DMS153 treated with DMSO at 0.1 percent for 48 hours (cell line): Measurements from ENCODE around the gene ATP8B3.
"Not testable (repeated sequence)": the region's sequence is repeated elsewhere in the genome, so short reads cannot be mapped to it uniquely, and the experiment has no call there.

Experiments used
- DNase-seq: peaks from one replicate; lab custom pipeline; 2025; ENCODE audit not compliant: unreplicated experiment; lab: John Stamatoyannopoulos, UW

ATP8B3 gene

GRCh38 chr19:1774989-1775772 lies 36.9 kb downstream of the ATP8B3 start:
- DNase-seq: no peak

GRCh38 chr19:1773184-1773583 lies 38.9 kb downstream of the ATP8B3 start:
- no peak for DNase-seq

- no peak for DNase-seq
Observed at GRCh38 chr19:1770866-1771576, 41.1 kb downstream of the ATP8B3 start.

GRCh38 chr19:1769645-1769985 lies 42.5 kb downstream of the ATP8B3 start:
- DNase-seq: no peak

- DNase-seq: no peak
Observed at GRCh38 chr19:1768918-1769644, 43.0 kb downstream of the ATP8B3 start.

GRCh38 chr19:1768248-1768647 lies 43.8 kb downstream of the ATP8B3 start:
- no peak for DNase-seq

- DNase-seq: no peak
Observed at GRCh38 chr19:1767464-1767933, 44.6 kb downstream of the ATP8B3 start.

- no peak for DNase-seq
Observed at GRCh38 chr19:1766800-1767352, 45.2 kb downstream of the ATP8B3 start.

- DNase-seq: no peak
Observed at GRCh38 chr19:1765904-1766799, 45.9 kb downstream of the ATP8B3 start.

- DNase-seq: no peak
Observed at GRCh38 chr19:1765232-1765903, 46.7 kb downstream of the ATP8B3 start.

GRCh38 chr19:1764729-1765128 lies 47.3 kb downstream of the ATP8B3 start:
- no peak for DNase-seq

GRCh38 chr19:1763648-1764639 lies 48.1 kb downstream of the ATP8B3 start:
- no peak for DNase-seq

GRCh38 chr19:1762243-1763117 lies 49.6 kb downstream of the ATP8B3 start:
- no peak for DNase-seq

- no peak for DNase-seq
Observed at GRCh38 chr19:1761528-1762242, 50.4 kb downstream of the ATP8B3 start.

GRCh38 chr19:1760786-1761527 lies 51.1 kb downstream of the ATP8B3 start:
- not testable (repeated sequence) for DNase-seq

GRCh38 chr19:1760020-1760419 lies 52.1 kb downstream of the ATP8B3 start:
- no peak for DNase-seq
